Measurements from ENCODE around the gene ZNF544. TPM values are rescaled to one million over a fixed set of nuclear protein-coding genes. Genes with fewer than 3 reads are reported as not detected.

Gene ZNF544
- total RNA-seq, result 17.3 and 33.0 TPM in 2 replicates

DNA sequence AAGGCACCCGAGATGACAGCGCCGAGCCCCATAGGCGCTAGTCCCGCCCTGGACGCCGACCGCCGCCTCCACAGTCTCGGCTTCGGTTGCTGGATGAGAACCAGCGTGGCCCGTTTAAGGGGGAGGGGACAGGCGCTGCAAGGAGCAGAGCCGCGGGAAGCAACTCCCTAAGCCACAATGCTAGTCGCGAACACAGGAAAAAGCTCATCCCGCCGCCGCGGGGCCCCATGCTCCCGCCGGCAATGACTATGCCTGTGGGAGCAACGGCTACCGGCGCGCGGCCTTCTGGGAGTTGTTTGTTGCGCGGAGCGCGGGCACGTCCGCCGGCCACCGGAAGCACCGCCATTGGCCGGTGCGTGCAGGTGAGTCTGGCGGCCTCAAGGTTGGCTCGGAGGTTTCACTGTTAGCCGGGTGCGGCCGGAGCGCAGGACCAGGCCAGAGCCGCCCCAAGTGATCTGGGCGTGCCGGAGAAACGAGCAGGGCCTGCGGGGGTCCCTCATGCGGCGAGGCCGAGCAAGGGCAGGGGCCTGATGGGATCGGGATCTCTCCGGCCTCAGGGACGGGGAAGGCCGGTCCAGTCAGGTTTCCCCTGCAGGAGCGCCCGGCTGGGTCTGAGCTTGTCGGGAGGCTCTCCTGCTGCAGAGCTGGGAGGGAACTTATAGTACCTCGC is at the start of gene ZNF544:
Gene ZNF544 (plus strand): TSS at position 330 of the 670 bp plus-strand sequence. CDS start 15,110 bp downstream, outside the sequence.

GRCh38 chr19:58182989-58183816 is 45.5 kb upstream of the ZNF544 start, which contains the start of gene ZNF274:
TSS of gene ZNF274 (plus strand) at chr19:58183061. CDS start at chr19:58183966, 905 bp downstream.

GRCh38 chr19:58278541-58279041 is 49.9 kb downstream of the ZNF544 start, which contains the start of gene ZNF8:
TSS of gene ZNF8 (plus strand) at chr19:58278955. CDS start at chr19:58279082, 127 bp downstream.

DNA sequence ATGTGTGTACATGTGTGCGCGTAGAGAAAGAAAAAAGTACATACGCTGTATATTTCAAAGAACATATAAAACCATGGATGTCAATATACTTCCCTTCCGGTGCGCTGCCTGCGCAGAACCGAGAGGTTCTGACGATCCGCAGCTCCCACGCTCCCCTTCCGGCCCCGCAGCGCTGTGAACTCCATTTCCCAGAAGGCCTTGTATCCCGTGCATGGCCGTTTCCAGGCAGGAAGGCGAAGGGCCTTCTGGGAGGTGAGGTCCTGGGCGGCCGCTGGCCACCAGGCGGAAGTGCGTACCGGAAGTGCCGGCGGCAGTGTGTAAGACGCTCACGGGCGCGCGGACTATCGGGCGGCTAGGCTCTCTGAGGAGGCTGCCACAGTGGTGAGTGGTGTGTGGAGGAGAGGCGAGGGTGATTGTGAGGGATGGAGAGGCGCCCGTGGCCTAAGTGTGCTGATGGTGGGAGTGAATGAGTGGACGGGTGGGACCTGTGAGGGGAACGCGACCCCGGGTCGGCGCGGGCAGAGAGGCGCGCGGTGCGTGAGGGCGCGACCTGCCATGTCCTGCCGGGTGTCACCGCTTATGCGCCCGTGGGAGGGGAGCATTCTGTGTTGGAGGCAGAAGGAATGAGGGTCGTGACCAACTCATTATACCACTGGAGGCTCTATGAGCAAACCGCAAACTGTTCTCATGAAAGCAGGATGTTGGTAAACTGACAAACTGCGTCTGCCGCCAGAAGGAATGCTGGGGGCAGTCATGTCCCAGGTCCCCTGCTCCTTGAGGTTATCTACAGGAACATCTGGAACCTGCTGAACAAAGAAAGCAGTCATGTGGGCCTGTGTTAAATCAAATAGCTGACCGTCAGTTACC is 76.6 kb downstream of the ZNF544 start, which contains the start of gene ERVK3-1:
Gene ERVK3-1 (plus strand): TSS at position 313 of the 867 bp plus-strand sequence. CDS start 6,792 bp downstream, outside the sequence.

Other genes with a start within 250 kb of the ZNF544 start
- gene ZNF606, start 226.1 kb upstream of the ZNF544 start, total RNA-seq, result 8.8 and 10.7 TPM in 2 replicates
- not detected in 2 replicates for gene ZSCAN1, start 194.9 kb upstream of the ZNF544 start, total RNA-seq
- 0.78 and 2.2 TPM in 2 replicates for gene ZNF135, start 169.6 kb upstream of the ZNF544 start, total RNA-seq
- gene ZSCAN18, start 130.7 kb upstream of the ZNF544 start, total RNA-seq, result 10.2 and 25.7 TPM in 2 replicates
- gene ZNF329, start 78.1 kb upstream of the ZNF544 start, total RNA-seq, result 6.2 and 8.0 TPM in 2 replicates
- gene ZNF274, start 45.9 kb upstream of the ZNF544 start, total RNA-seq, result 14.3 and 17.8 TPM in 2 replicates
- 6.2 and 8.2 TPM in 2 replicates for gene ZNF8, start 50.0 kb downstream of the ZNF544 start, total RNA-seq
- gene ERVK3-1, start 76.5 kb downstream of the ZNF544 start, total RNA-seq, result 23.1 and 27.0 TPM in 2 replicates
- gene ZSCAN22, start 98.1 kb downstream of the ZNF544 start, total RNA-seq, result 3.3 and 4.1 TPM in 2 replicates
- 1.4 and 1.5 TPM in 2 replicates for gene A1BG, start 124.6 kb downstream of the ZNF544 start, total RNA-seq
- gene ZNF497, start 133.8 kb downstream of the ZNF544 start, total RNA-seq, result 0.73 and 0.78 TPM in 2 replicates
- gene ZNF837, start 152.1 kb downstream of the ZNF544 start, total RNA-seq, result 2.2 and 2.5 TPM in 2 replicates
- gene RPS5, start 158.4 kb downstream of the ZNF544 start, total RNA-seq, result 1,563 and 2,739 TPM in 2 replicates
- gene RNF225, start 166.7 kb downstream of the ZNF544 start, total RNA-seq, result 0.37 and 0.59 TPM in 2 replicates
- gene ZNF584, start 179.7 kb downstream of the ZNF544 start, total RNA-seq, result 16.5 and 20.9 TPM in 2 replicates
- gene ZNF132, start 211.2 kb downstream of the ZNF544 start, total RNA-seq, result 7.0 and 7.2 TPM in 2 replicates
- 11.8 and 14.5 TPM in 2 replicates for gene ZNF324B, start 222.7 kb downstream of the ZNF544 start, total RNA-seq
- 13.9 and 16.2 TPM in 2 replicates for gene ZNF324, start 238.2 kb downstream of the ZNF544 start, total RNA-seq
- gene ZNF446, start 247.4 kb downstream of the ZNF544 start, total RNA-seq, result 9.0 and 12.9 TPM in 2 replicates